Neural progenitor cell (in vitro differentiated cells): ENCODE data around the gene GRID1. TPM values are rescaled to one million over a fixed set of nuclear protein-coding genes. Genes with fewer than 3 reads are reported as not detected.

Experiments
- DNase-seq: peaks from one replicate; pipeline ENCODE4 v3.0.0-alpha.2; 2016; ENCODE audit warnings: low spot score
- H2AFZ ChIP-seq: fragments of 200-600 bp; sonication (generic); replicated peaks from 2 replicates; pipeline ENCODE4 v1.6.1; 2016; ENCODE audit warnings: antibody characterized with exemption
- H3F3A ChIP-seq: fragments of 200-600 bp; sonication (generic); 2 replicates; pipeline ENCODE4 v1.6.1; 2016; ENCODE audit warnings: antibody characterized with exemption, low read depth
- H3K27ac ChIP-seq: fragments of 200-600 bp; sonication (generic); 2 replicates; pipeline ENCODE4 v1.5.1; 2016; ENCODE audit warnings: mild to moderate bottlenecking
- H3K27me3 ChIP-seq: fragments of 200-600 bp; sonication (generic); 2 replicates; pipeline ENCODE4 v1.6.1; 2016; ENCODE audit warnings: mild to moderate bottlenecking, moderate library complexity
- H3K36me3 ChIP-seq: fragments of 200-600 bp; sonication (generic); 2 replicates; pipeline ENCODE4 v1.5.1; 2016
- H3K4me1 ChIP-seq: fragments of 200-600 bp; sonication (generic); 2 replicates; pipeline ENCODE4 v1.6.1; 2016; ENCODE audit warnings: mixed run types
- H3K4me2 ChIP-seq: fragments of 200-600 bp; sonication (generic); 2 replicates; pipeline ENCODE4 v1.6.1; 2016
- H3K4me3 ChIP-seq: fragments of 200-600 bp; sonication (generic); 2 replicates; pipeline ENCODE4 v1.5.1; 2016
- H3K79me2 ChIP-seq: fragments of 200-600 bp; sonication (generic); 2 replicates; pipeline ENCODE4 v1.6.1; 2016; ENCODE audit warnings: low read depth
- H3K9ac ChIP-seq: fragments of 200-600 bp; sonication (generic); 2 replicates; pipeline ENCODE4 v1.6.1; 2016
- H3K9me3 ChIP-seq: fragments of 200-600 bp; sonication (generic); 2 replicates; pipeline ENCODE4 v1.5.1; 2016; ENCODE audit warnings: low read depth
- H4K20me1 ChIP-seq: fragments of 200-600 bp; sonication (generic); 2 replicates; pipeline ENCODE4 v1.6.1; 2016; ENCODE audit warnings: low read depth
- H3K27ac Mint-ChIP-seq: 3 replicates; pipeline ENCODE4 v1.8.0; 2021; ENCODE audit warnings: mixed read lengths
- H3K27me3 Mint-ChIP-seq: 2 replicates; pipeline ENCODE4 v1.8.0; 2022; ENCODE audit warnings: low read depth, mild to moderate bottlenecking, inconsistent platforms, moderate library complexity, mixed read lengths; ENCODE audit not compliant: insufficient read depth
- H3K36me3 Mint-ChIP-seq: 3 replicates; pipeline ENCODE4 v1.8.0; 2021; ENCODE audit warnings: mixed read lengths
- H3K4me1 Mint-ChIP-seq: 3 replicates; pipeline ENCODE4 v1.8.0; 2021; ENCODE audit warnings: mixed read lengths
- H3K4me3 Mint-ChIP-seq: 3 replicates; pipeline ENCODE4 v1.8.0; 2021; ENCODE audit warnings: mild to moderate bottlenecking, moderate library complexity, mixed read lengths
- H3K9me3 Mint-ChIP-seq: 3 replicates; pipeline ENCODE4 v1.8.0; 2020; ENCODE audit warnings: mixed read lengths
- EZH2 ChIP-seq: fragments of 200-600 bp; sonication (generic); IDR thresholded peaks from 2 replicates; pipeline ENCODE4 v1.6.1; 2017; ENCODE audit warnings: antibody characterized with exemption, mild to moderate bottlenecking, moderate library complexity
- EZH2phosphoT487 ChIP-seq: fragments of 200-600 bp; sonication (generic); IDR thresholded peaks from 2 replicates; pipeline ENCODE4 v1.6.1; 2017; ENCODE audit warnings: antibody characterized with exemption
- total RNA-seq: library from RNA; depleted of rRNA; stranded (reverse); fragments of >200 nt; gene quantifications from 2 replicates; pipeline ENCODE4 v1.2.3, GENCODE V29; 2015; ENCODE audit warnings: low replicate concordance
- TF ChIP-seq, protein P1 (sequence below): fragments of 200-600 bp; sonication (generic); IDR thresholded peaks from 2 replicates; pipeline ENCODE4 v1.5.1; 2017; ENCODE audit warnings: antibody characterized with exemption, mild to moderate bottlenecking

Gene GRID1
- total RNA-seq, 1 donor from 2014 or later: not detected

DNA sequence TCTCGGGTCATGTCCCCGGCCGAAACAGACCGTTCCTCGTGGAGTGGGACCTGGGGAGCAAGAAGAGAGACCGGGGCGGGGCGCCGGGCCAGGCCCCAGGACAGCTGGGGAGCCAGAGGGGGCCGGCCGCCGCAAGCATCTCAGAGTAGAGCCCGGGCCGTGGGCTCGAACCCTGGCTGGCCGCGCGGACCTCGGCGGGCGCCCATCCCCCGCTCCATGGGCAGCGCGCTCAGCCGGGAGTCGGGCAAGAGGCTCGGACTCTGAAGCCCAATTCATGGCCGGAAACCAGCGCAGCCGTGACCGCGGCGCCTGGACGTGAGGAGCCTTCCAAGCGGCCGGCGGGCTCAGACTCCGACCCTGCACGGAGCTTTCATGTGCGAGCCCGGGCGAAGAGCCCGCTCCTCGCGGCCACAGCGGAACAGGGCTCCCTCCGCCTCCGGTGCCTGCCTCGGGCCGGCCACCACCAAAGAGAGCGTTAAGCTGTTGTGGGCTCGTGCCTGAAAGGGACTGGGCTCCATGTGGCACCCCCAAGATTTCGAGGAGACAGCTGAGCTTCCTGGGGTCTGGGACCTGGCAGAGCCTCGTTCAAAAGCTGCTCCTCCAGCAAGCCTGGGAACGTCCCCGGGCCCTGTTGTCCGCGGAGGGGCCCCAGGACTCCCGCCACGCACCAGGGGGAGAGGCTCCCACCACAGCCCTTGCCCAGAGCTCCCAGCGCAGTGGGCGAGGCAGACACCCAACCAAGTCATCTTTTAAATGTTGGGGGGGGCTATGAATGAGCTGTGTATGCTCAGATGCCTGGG is 757 bp upstream of the GRID1 start:
- Histone ChIP-seq H3K9ac (no peak overlapping the region), H3K36me3 (no peaks in the 10 kb centered on the region), H3K27me3 (peaks cover 100% of the 10 kb centered on the region), H3F3A (peaks cover 7% of the 10 kb centered on the region), H3K79me2 (no peaks in the 10 kb centered on the region), H3K4me2 (peak overlapping the region; percentile 98), H2AFZ (peak overlapping the region; percentile 91), H3K4me3 (peak overlapping the region; percentile 55), H3K27ac (no peak overlapping the region), H3K9me3 (no peaks in the 10 kb centered on the region), H4K20me1 (peaks cover 40% of the 10 kb centered on the region), H3K4me1 (peaks cover 3% of the 10 kb centered on the region)
- H3K27ac Mint-ChIP-seq: no peak overlapping the region
- peak; percentile 95 for TF ChIP-seq EZH2
- TF ChIP-seq, protein P1, sequence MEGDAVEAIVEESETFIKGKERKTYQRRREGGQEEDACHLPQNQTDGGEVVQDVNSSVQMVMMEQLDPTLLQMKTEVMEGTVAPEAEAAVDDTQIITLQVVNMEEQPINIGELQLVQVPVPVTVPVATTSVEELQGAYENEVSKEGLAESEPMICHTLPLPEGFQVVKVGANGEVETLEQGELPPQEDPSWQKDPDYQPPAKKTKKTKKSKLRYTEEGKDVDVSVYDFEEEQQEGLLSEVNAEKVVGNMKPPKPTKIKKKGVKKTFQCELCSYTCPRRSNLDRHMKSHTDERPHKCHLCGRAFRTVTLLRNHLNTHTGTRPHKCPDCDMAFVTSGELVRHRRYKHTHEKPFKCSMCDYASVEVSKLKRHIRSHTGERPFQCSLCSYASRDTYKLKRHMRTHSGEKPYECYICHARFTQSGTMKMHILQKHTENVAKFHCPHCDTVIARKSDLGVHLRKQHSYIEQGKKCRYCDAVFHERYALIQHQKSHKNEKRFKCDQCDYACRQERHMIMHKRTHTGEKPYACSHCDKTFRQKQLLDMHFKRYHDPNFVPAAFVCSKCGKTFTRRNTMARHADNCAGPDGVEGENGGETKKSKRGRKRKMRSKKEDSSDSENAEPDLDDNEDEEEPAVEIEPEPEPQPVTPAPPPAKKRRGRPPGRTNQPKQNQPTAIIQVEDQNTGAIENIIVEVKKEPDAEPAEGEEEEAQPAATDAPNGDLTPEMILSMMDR: no peak
- peak; percentile 77 for TF ChIP-seq EZH2phosphoT487
- peaks cover 60% of the 10 kb centered on the region for H3K27me3 Mint-ChIP-seq
- H3K4me1 Mint-ChIP-seq: peaks cover 13% of the 10 kb centered on the region
- peaks cover 2% of the 10 kb centered on the region for H3K9me3 Mint-ChIP-seq
- peak; percentile 59 for DNase-seq
- H3K4me3 Mint-ChIP-seq: peak overlapping the region; percentile 71
- H3K36me3 Mint-ChIP-seq: no peaks in the 10 kb centered on the region

DNA sequence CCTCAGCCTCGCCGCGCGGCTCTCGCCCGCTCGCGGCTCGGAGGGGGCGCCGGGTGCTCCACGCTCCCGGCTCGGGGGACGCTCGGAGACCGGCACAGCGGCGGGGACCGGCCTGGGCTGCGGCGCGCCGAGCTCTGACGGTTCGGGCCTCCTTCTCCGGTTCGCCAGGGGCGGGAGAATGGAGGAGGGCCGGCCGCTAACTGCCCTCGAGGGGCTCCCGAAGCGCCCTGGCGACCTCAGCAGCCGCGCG is 232 bp upstream of the GRID1 start:
- no peak overlapping the region for H3K27ac ChIP-seq
- H3K9ac ChIP-seq: no peak overlapping the region
- Mint-ChIP-seq H3K4me3 (no peak overlapping the region), H3K27ac (no peak overlapping the region), H3K9me3 (peaks cover 2% of the 10 kb centered on the region), H3K27me3 (peaks cover 60% of the 10 kb centered on the region), H3K4me1 (peaks cover 13% of the 10 kb centered on the region), H3K36me3 (no peaks in the 10 kb centered on the region)
- H3F3A ChIP-seq: peaks cover 7% of the 10 kb centered on the region
- no peaks in the 10 kb centered on the region for H3K9me3 ChIP-seq
- peak overlapping the region; percentile 91 for H2AFZ ChIP-seq
- H3K4me1 ChIP-seq: peaks cover 3% of the 10 kb centered on the region
- H3K79me2 ChIP-seq: no peaks in the 10 kb centered on the region
- TF ChIP-seq EZH2phosphoT487: no peak
- no peak for TF ChIP-seq EZH2
- TF ChIP-seq, protein P1: no peak
- peaks cover 45% of the 10 kb centered on the region for H4K20me1 ChIP-seq
- DNase-seq: no peak
- H3K27me3 ChIP-seq: peaks cover 100% of the 10 kb centered on the region
- H3K4me2 ChIP-seq: peak overlapping the region; percentile 98
- H3K4me3 ChIP-seq: peak overlapping the region; percentile 55
- H3K36me3 ChIP-seq: no peaks in the 10 kb centered on the region

DNA sequence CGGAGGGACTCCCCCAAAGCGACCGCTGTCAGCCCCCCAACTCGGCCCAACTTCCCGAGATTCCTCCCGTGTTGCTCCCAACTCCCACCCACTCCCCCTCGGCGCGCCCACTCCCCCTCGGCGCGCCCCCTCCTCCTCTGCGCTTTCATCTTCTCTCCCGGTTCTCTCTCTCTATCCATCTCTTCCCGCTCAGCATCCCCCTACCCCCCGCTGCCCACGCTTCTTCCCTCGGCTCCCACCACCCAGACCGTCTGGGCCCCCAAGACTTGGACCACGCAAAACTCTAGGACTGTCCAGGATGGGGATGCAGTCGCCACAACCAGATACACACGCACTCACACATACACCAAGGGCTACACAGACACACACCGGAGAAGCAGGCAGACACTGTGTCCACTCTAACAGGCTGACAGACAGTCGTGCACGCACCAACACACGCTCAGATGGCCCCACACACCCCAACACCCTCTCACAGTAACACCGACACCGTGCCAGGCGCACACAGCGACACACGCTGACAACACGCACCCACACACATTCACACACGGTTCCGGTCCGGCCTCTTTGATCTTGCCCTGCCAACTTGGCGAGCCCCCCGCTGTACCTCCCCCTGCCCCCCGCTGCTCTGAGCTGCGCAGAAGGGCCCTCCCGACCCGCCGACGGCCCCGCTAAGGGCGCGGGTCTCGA is 1.1 kb downstream of the GRID1 start:
- Mint-ChIP-seq H3K9me3 (peaks cover 2% of the 10 kb centered on the region), H3K4me3 (peak overlapping the region; percentile 86), H3K36me3 (no peaks in the 10 kb centered on the region), H3K27me3 (peaks cover 57% of the 10 kb centered on the region), H3K4me1 (peaks cover 16% of the 10 kb centered on the region), H3K27ac (no peak overlapping the region)
- peaks cover 3% of the 10 kb centered on the region for H3K4me1 ChIP-seq
- H3K9ac ChIP-seq: no peak overlapping the region
- no peaks in the 10 kb centered on the region for H3K36me3 ChIP-seq
- peak overlapping the region; percentile 55 for H3K4me3 ChIP-seq
- TF ChIP-seq EZH2 (peak; percentile 97), EZH2phosphoT487 (peak; percentile 94)
- TF ChIP-seq, protein P1: no peak
- no peaks in the 10 kb centered on the region for H3K9me3 ChIP-seq
- H3K27ac ChIP-seq: no peak overlapping the region
- peaks cover 47% of the 10 kb centered on the region for H4K20me1 ChIP-seq
- no peak overlapping the region for H2AFZ ChIP-seq
- DNase-seq: peak; percentile 20
- peaks cover 100% of the 10 kb centered on the region for H3K27me3 ChIP-seq
- H3K79me2 ChIP-seq: no peaks in the 10 kb centered on the region
- H3F3A ChIP-seq: peaks cover 7% of the 10 kb centered on the region
- H3K4me2 ChIP-seq: peak overlapping the region; percentile 98
